GM23248 (cell line): ENCODE measurements around the gene DNAJB12.

Experiments used
- EZH2 ChIP-seq: fragments of 200-600 bp; sonication (generic); IDR thresholded peaks from 2 replicates; pipeline ENCODE4 v1.6.1; 2018; ENCODE audit warnings: antibody characterized with exemption, mild to moderate bottlenecking; ENCODE audit not compliant: insufficient read depth, poor library complexity, severe bottlenecking
- EZH2phosphoT487 ChIP-seq: fragments of 200-600 bp; sonication (generic); IDR thresholded peaks from 2 replicates; pipeline ENCODE4 v1.6.1; 2018; ENCODE audit warnings: antibody characterized with exemption, moderate library complexity, mild to moderate bottlenecking, low read depth; ENCODE audit not compliant: insufficient read depth

GRCh38 chr10:72321248-72322029 lies 33.3 kb downstream of the DNAJB12 start:
- no peak for TF ChIP-seq EZH2
- TF ChIP-seq EZH2phosphoT487, result no peak
